DMS153 treated with DMSO at 0.1 percent for 48 hours (cell line): ENCODE data around the gene TOB1.

Experiments used
- DNase-seq: peaks from one replicate; lab custom pipeline; 2025; ENCODE audit not compliant: unreplicated experiment; lab: John Stamatoyannopoulos, UW

The TOB1 gene

GRCh38 chr17:50832864-50833381, 33.2 kb downstream of the TOB1 start:
- DNase-seq = no peak

GRCh38 chr17:50832267-50832863, 33.8 kb downstream of the TOB1 start:
- DNase-seq = no peak

- no peak for DNase-seq
Measured at GRCh38 chr17:50831471-50831928, 34.7 kb downstream of the TOB1 start.

- DNase-seq = no peak
Measured at GRCh38 chr17:50830994-50831393, 35.2 kb downstream of the TOB1 start.

- no peak for DNase-seq
Measured at GRCh38 chr17:50830352-50830751, 35.8 kb downstream of the TOB1 start.

- DNase-seq = no peak
Measured at GRCh38 chr17:50829332-50829731, 36.8 kb downstream of the TOB1 start.

GRCh38 chr17:50828508-50829170, 37.5 kb downstream of the TOB1 start:
- DNase-seq = no peak

- DNase-seq = no peak
Measured at GRCh38 chr17:50825188-50825587, 41.0 kb downstream of the TOB1 start.

- DNase-seq = no peak
Measured at GRCh38 chr17:50824429-50824828, 41.7 kb downstream of the TOB1 start.

GRCh38 chr17:50822550-50822949, 43.6 kb downstream of the TOB1 start:
- DNase-seq = no peak

- DNase-seq = no peak
Measured at GRCh38 chr17:50820651-50821050, 45.5 kb downstream of the TOB1 start.

- no peak for DNase-seq
Measured at GRCh38 chr17:50818921-50819657, 47.1 kb downstream of the TOB1 start.

GRCh38 chr17:50818261-50818660, 47.9 kb downstream of the TOB1 start:
- DNase-seq = no peak

GRCh38 chr17:50817838-50818237, 48.3 kb downstream of the TOB1 start:
- no peak for DNase-seq

GRCh38 chr17:50816771-50817751, 49.1 kb downstream of the TOB1 start:
- no peak for DNase-seq

GRCh38 chr17:50816271-50816670, 49.9 kb downstream of the TOB1 start:
- no peak for DNase-seq

- DNase-seq = no peak
Measured at GRCh38 chr17:50815400-50815799, 50.8 kb downstream of the TOB1 start.

GRCh38 chr17:50813583-50813982, 52.6 kb downstream of the TOB1 start:
- DNase-seq = no peak
